Right atrium auricular region (tissue), 2 donors: Measurements from ENCODE around the gene PUM2. TPM values are rescaled to one million over a fixed set of nuclear protein-coding genes. Genes with fewer than 3 reads are reported as not detected.

ENCODE experiments used
- DNase-seq: peaks from one replicate; pipeline ENCODE4 v3.0.0-alpha.2; 2019; ENCODE audit warnings: low spot score
- H3K27ac ChIP-seq, 2 donors: fragments of 200-600 bp; sonication (generic); 1 replicate in 1 of 2; 2 replicates in 1 of 2; pipeline ENCODE4 v1.5.1; 2016 to 2019
- H3K27me3 ChIP-seq, 2 donors: fragments of 200-600 bp; sonication (generic); one replicate each; pipeline versions ENCODE4 v1.5.1 to v1.6.0; 2017 to 2019
- H3K36me3 ChIP-seq: fragments of 200-600 bp; sonication (generic); one replicate; pipeline ENCODE4 v1.5.1; 2016
- H3K4me1 ChIP-seq, 2 donors: fragments of 200-600 bp; sonication (generic); one replicate each; pipeline versions ENCODE4 v1.5.1 to v1.6.0; 2017 to 2019
- H3K4me3 ChIP-seq, 2 donors: fragments of 200-600 bp; sonication (generic); 1 replicate in 1 of 2; 2 replicates in 1 of 2; pipeline ENCODE4 v1.5.1; 2017 to 2019; ENCODE audit warnings: mild to moderate bottlenecking in 1 of 2, moderate library complexity in 1 of 2
- H3K9me3 ChIP-seq, 2 donors: fragments of 200-600 bp; sonication (generic); one replicate each; pipeline ENCODE4 v1.5.1; 2019
- total RNA-seq, 2 donors: library from RNA; depleted of rRNA; stranded (reverse); fragments of >200 nt; gene quantifications; one replicate each; pipeline ENCODE4 v1.1.0, GENCODE V29; 2016
- TF ChIP-seq, protein P1 (sequence below), 2 donors: fragments of 200-600 bp; sonication (generic); IDR thresholded peaks; one replicate each; pipeline ENCODE4 v1.5.1; 2019; ENCODE audit warnings: antibody characterized with exemption in 2 of 2

The PUM2 gene
- total RNA-seq, 2 donors from 2014 or later, result 35.0 to 44.8 TPM

DNA sequence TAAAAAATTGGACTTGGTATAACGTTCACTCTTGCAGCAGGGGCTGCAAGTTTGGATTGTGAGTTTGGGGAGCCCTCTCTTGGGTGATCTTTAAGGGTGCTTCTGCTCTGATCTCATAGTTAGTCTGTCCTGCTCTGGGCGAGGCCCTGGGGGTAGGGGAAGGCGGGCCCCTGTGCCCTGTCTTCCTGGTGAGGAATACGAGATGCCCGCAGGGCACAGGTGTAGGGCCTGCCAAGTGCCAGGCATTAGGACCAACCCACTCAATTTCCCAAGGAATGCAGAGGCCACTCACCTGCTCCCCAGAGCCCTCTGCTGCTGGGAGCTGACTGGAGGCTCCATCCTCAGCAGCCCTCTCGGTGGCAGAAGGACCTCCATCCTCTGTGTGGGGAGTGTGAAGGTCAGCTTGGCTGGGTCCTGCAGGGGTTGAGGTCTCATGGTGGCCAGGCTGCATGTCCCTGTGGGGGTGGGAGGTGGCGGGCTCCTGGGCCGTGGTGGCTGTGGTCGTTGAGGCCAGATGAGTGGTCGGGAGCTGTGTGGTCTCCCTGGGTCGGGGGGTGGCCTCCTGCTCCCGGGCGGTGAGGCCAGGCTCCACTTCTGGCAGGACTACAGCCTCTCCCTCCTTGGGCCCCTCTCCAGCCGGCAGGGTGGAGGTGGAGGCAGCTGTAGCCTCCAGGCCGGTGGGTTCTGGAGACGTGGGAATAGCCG is 147.0 kb downstream of the PUM2 start:
- DNase-seq, result no peak
- Histone ChIP-seq H3K9me3 (no peaks in the 10 kb centered on the region), H3K27ac (no peak overlapping the region), H3K4me3 (no peak overlapping the region), H3K27me3 (no peaks in the 10 kb centered on the region), H3K4me1 (no peaks in the 10 kb centered on the region), H3K36me3 (no peaks in the 10 kb centered on the region)
- TF ChIP-seq, protein P1, sequence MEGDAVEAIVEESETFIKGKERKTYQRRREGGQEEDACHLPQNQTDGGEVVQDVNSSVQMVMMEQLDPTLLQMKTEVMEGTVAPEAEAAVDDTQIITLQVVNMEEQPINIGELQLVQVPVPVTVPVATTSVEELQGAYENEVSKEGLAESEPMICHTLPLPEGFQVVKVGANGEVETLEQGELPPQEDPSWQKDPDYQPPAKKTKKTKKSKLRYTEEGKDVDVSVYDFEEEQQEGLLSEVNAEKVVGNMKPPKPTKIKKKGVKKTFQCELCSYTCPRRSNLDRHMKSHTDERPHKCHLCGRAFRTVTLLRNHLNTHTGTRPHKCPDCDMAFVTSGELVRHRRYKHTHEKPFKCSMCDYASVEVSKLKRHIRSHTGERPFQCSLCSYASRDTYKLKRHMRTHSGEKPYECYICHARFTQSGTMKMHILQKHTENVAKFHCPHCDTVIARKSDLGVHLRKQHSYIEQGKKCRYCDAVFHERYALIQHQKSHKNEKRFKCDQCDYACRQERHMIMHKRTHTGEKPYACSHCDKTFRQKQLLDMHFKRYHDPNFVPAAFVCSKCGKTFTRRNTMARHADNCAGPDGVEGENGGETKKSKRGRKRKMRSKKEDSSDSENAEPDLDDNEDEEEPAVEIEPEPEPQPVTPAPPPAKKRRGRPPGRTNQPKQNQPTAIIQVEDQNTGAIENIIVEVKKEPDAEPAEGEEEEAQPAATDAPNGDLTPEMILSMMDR (IDR thresholded peaks at IDR 0.05), result no peak

DNA sequence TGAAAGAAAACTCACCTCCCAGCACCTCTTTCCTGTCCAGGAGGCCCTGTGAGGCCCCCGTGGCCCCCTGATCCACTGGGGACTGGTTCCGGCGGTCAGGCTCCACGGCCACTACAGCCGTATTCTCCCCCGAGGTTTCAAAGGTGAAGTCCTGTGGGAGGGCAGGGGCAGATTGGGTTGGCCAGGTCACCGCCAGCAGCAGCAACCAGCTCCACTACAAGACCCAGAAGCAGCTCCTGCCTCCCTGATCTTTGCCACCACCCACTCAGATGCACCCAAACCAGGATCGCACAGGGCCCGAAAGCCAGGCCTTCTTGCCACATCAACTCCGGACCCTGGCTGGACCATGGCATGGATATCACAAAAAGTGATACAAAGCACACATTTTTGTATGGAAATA is 147.6 kb downstream of the PUM2 start:
- H3K4me1 ChIP-seq, result no peaks in the 10 kb centered on the region
- no peak for DNase-seq
- H3K27ac ChIP-seq, result no peak overlapping the region
- TF ChIP-seq, protein P1 (IDR thresholded peaks at IDR 0.05), result no peak
- no peaks in the 10 kb centered on the region for H3K9me3 ChIP-seq
- no peak overlapping the region for H3K4me3 ChIP-seq
- H3K27me3 ChIP-seq, result no peaks in the 10 kb centered on the region
- no peaks in the 10 kb centered on the region for H3K36me3 ChIP-seq

DNA sequence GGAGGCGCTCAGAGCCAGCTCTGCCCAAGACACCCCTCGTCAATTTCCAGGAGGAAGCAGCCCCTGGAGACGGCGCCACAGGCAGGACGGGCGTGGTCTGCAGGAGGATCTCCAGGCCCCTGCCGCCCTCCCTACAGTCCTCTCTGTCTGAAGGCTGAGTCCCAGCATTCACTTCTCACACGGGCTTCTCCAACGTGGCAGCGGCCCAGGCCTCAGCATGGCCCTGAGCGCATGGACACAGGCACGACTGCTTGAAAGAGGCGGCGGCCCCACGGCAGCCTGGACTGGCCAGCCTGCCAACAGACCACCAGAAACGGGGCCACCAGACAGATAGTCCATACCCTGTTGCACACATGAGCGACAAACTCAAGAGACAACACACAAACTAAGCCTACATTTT is 149.0 kb downstream of the PUM2 start:
- no peaks in the 10 kb centered on the region for H3K36me3 ChIP-seq
- no peak for DNase-seq
- no peaks in the 10 kb centered on the region for H3K9me3 ChIP-seq
- TF ChIP-seq, protein P1 (IDR thresholded peaks at IDR 0.05), result no peak
- no peak overlapping the region for H3K27ac ChIP-seq
- no peaks in the 10 kb centered on the region for H3K4me1 ChIP-seq
- no peak overlapping the region for H3K4me3 ChIP-seq
- H3K27me3 ChIP-seq, result no peaks in the 10 kb centered on the region

DNA sequence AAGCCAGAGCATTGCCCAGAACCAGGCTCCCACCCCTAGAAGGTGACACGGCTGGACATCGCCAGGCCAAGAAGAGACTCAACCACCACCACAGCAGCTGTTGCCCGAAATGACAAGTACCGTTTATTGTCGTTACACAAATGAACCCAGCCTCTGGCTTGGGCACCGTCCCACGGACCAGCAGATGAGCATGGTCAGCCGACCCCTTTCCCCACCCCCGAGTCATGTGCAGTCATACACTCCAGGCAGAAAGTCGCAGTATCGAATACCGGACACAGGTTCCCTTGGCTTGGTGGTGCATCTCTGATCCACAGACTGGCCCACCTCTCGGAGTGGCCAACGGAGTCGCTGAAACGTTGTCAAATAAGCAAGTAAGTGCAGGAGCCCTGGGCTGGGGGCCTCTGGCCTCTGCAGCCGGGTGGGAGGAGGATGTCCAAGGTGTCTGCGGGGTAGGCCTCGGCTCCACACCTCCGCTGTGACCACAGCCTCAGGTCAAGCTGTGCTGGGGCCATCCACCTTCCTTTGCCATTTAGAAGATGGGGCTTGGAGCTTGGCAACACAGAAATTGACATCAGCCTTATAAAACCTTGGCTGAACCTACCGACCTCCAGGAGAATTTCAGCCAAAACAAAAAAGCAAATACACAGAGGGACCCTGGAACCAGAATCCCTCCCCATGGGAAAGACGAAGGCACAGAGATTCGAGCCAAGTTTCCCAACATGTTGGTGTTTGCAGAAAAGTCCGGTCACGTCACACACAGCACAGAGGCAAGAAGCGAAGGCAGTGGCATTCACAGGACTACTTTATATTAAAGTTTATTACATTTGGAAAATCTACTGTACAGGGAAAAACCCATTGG is 149.7 kb downstream of the PUM2 start:
- H3K9me3 ChIP-seq, result no peaks in the 10 kb centered on the region
- H3K27me3 ChIP-seq, result no peaks in the 10 kb centered on the region
- no peak overlapping the region for H3K27ac ChIP-seq
- no peaks in the 10 kb centered on the region for H3K36me3 ChIP-seq
- TF ChIP-seq, protein P1 (IDR thresholded peaks at IDR 0.05), result no peak
- DNase-seq, result no peak
- no peaks in the 10 kb centered on the region for H3K4me1 ChIP-seq
- no peak overlapping the region for H3K4me3 ChIP-seq

DNA sequence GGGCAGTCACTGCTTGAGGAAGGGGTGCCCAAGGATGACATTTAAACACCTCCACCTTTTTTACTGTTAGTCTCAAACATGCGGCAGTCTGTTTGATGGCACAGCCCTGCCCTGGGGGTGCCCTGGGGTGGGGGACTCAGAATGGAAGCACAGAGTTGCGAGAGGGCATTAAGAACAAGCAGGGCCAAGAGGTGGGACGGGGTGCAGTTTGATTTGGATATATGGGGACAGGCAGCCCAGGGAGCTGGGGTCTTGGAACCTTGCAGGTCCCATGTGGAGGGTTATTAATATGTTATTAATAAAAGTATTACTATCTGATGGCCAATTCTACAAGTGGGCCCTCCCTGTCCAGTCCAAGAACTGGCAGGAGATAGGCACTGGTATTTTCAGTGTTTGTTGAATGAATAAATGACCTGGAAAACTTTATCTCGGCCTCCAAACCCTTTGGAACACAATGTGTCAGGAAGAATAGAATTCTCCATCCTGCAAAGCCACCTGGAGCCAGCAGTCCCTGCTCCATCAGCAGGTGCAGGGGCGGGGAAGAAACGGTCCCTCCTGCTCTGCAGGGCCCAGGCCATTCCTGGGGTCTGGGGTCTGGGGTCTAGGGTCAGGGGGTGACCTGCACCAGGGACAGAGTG is 150.9 kb downstream of the PUM2 start:
- no peak for DNase-seq

More for the DNA sequence above, 150.9 kb downstream of the PUM2 start:
- TF ChIP-seq, protein P1 (IDR thresholded peaks at IDR 0.05), result no peak
- H3K27ac ChIP-seq, result no peak overlapping the region
- no peaks in the 10 kb centered on the region for H3K36me3 ChIP-seq
- no peaks in the 10 kb centered on the region for H3K27me3 ChIP-seq
- no peaks in the 10 kb centered on the region for H3K9me3 ChIP-seq
- no peaks in the 10 kb centered on the region for H3K4me1 ChIP-seq
- H3K4me3 ChIP-seq, result no peak overlapping the region
